HG03103 (cell line): ENCODE measurements around the gene TRAPPC8.
"Not testable (repeated sequence)": the region's sequence is repeated elsewhere in the genome, so short reads cannot be mapped to it uniquely, and the experiment has no call there.

Experiments used
- ATAC-seq: cut with Tn5 transposase; IDR thresholded peaks from one replicate; pipeline ENCODE4 v1.9.1; 2021; ENCODE audit warnings: low read depth; ENCODE audit not compliant: unreplicated experiment

TRAPPC8 gene

GRCh38 chr18:31799257-31799656 is 143.7 kb downstream of the TRAPPC8 start:
- ATAC-seq: not testable (repeated sequence)

GRCh38 chr18:31798399-31798798 is 144.5 kb downstream of the TRAPPC8 start:
- no peak for ATAC-seq

- ATAC-seq: no peak
These were observed 147.2 kb downstream of the TRAPPC8 start for GRCh38 chr18:31795747-31796146.

- ATAC-seq: no peak
These were observed 149.4 kb downstream of the TRAPPC8 start for GRCh38 chr18:31793531-31793930.

- ATAC-seq: no peak
These were observed 150.4 kb downstream of the TRAPPC8 start for GRCh38 chr18:31792580-31792911.

- peak; percentile 96 for ATAC-seq
These were observed 150.9 kb downstream of the TRAPPC8 start for GRCh38 chr18:31791817-31792579.

GRCh38 chr18:31789409-31789808 is 153.5 kb downstream of the TRAPPC8 start:
- ATAC-seq: no peak

GRCh38 chr18:31783059-31783458 is 159.9 kb downstream of the TRAPPC8 start:
- ATAC-seq: no peak
